HG02840 (cell line): ENCODE results near the gene PCDHGA10.
"Not testable (repeated sequence)": the region's sequence is repeated elsewhere in the genome, so short reads cannot be mapped to it uniquely, and the experiment has no call there.

ENCODE experiments used
- ATAC-seq: cut with Tn5 transposase; IDR thresholded peaks from one replicate; pipeline ENCODE4 v1.9.1; 2021; ENCODE audit warnings: mild to moderate bottlenecking, moderate library complexity, moderate number of reproducible peaks; ENCODE audit not compliant: unreplicated experiment, low FRiP score

Gene PCDHGA10

GRCh38 chr5:141419074-141419880, 6.5 kb downstream of the PCDHGA10 start:
- ATAC-seq: no peak

- ATAC-seq: no peak
Observed at GRCh38 chr5:141420855-141421488, 8.2 kb downstream of the PCDHGA10 start, which contains the start of gene PCDHGA11. TSS of gene PCDHGA11 (plus strand) at chr5:141421051. CDS start at chr5:141421228, 177 bp downstream.

- ATAC-seq: no peak
Observed at GRCh38 chr5:141421489-141421855, 8.7 kb downstream of the PCDHGA10 start.

DNA sequence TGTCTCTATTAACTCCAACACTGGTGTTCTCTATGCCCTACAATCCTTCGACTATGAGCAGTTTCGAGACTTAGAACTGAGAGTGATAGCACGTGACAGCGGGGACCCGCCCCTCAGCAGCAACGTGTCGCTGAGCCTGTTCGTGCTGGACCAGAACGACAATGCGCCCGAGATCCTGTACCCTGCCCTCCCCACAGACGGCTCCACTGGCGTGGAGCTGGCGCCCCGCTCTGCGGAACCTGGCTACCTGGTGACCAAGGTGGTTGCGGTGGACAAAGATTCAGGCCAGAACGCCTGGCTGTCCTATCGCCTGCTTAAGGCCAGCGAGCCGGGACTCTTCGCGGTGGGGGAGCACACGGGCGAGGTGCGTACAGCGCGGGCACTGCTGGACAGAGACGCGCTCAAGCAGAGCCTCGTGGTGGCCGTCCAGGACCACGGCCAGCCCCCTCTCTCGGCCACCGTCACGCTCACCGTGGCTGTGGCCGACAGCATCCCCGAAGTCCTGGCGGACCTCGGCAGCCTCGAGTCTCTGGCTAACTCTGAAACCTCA, 10.0 kb downstream of the PCDHGA10 start:
- no peak for ATAC-seq

- ATAC-seq: no peak
Observed at GRCh38 chr5:141427783-141428426, 15.1 kb downstream of the PCDHGA10 start.

GRCh38 chr5:141430332-141431113, 17.7 kb downstream of the PCDHGA10 start, which contains the start of gene PCDHGA12:
TSS of gene PCDHGA12 (plus strand) at chr5:141430507. CDS start at chr5:141430760, 253 bp downstream.
- ATAC-seq: no peak

DNA sequence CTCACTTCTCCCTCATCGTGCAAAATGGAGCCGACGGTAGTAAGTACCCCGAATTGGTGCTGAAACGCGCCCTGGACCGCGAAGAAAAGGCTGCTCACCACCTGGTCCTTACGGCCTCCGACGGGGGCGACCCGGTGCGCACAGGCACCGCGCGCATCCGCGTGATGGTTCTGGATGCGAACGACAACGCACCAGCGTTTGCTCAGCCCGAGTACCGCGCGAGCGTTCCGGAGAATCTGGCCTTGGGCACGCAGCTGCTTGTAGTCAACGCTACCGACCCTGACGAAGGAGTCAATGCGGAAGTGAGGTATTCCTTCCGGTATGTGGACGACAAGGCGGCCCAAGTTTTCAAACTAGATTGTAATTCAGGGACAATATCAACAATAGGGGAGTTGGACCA, 18.5 kb downstream of the PCDHGA10 start:
- no peak for ATAC-seq

DNA sequence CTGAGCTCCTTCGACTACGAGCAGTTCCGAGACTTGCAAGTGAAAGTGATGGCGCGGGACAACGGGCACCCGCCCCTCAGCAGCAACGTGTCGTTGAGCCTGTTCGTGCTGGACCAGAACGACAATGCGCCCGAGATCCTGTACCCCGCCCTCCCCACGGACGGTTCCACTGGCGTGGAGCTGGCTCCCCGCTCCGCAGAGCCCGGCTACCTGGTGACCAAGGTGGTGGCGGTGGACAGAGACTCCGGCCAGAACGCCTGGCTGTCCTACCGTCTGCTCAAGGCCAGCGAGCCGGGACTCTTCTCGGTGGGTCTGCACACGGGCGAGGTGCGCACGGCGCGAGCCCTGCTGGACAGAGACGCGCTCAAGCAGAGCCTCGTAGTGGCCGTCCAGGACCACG, 19.5 kb downstream of the PCDHGA10 start:
- ATAC-seq: not testable (repeated sequence)

GRCh38 chr5:141432726-141433125, 19.9 kb downstream of the PCDHGA10 start:
- not testable (repeated sequence) for ATAC-seq

DNA sequence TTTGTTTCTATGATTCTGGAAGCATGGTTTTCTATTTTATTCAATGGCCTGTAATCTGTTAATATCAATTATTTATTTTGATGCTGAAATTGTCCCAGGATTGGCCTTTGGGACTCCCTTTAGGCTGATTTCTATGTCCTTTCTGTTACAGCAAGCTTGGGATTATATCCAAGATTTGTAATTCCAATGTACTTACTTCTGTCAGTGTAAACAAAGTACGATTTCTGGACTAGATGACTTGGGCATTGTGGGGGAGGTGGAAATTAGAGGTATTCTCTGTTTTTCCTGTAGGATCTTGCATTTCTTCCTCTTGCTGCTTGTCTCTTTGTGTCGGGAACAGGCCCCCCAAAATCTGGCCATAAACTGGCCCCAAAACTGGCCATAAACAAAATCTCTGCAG, 21.2 kb downstream of the PCDHGA10 start:
- no peak for ATAC-seq

- no peak for ATAC-seq
Observed at GRCh38 chr5:141437221-141437620, 24.4 kb downstream of the PCDHGA10 start.

GRCh38 chr5:141439411-141440141, 26.8 kb downstream of the PCDHGA10 start:
- no peak for ATAC-seq

DNA sequence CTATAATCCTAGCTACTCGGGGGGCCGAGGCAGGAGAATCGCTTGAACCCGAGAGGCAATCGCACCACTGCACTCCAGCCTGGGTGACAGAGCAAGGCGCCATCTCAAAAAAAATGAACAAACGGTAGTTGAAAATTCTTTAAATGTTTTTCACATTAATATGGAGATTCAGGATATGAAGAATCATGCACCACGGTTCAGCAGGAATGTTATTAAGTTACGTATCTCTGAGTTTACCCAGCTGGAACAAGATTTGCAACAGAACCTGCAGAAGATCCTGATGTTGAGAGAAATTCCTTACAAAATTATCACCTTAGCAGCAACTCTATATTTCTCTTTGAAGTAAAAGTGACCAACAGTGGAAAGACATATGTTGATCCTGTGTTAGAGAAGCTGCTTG, 27.6 kb downstream of the PCDHGA10 start:
- ATAC-seq: no peak

DNA sequence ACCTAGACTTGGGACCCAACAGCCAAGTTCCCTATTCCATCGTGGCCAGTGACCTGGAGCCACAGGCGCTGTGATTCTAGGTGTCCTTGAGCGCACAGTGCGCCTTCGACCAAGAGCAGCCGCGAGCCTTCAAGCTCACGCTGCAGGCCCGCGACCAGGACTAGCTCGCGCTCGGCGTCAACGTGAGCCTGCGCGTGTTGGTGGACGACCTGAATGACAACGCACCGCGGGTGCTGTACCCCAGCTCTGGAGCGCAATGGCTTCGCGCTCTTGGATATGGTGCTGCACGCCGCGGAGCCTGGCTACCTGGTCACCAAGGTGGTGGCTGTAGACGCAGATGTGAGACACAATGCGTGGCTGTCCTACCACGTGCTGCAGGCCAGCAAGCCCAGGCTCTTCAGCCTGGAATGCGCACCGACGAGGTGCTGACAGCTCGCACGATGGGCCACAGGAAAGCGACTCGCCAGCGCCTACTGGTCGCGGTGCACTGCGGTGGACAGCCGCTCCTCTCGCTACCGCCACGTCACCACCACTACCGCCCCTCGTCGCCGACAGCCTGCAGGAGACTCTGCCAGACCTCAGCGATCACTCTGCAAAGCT, 28.9 kb downstream of the PCDHGA10 start:
- ATAC-seq: no peak

GRCh38 chr5:141465351-141465750, 52.6 kb downstream of the PCDHGA10 start:
- no peak for ATAC-seq
